ENCODE measurements around the gene TCTN2. TPM values are rescaled to one million over a fixed set of nuclear protein-coding genes. Genes with fewer than 3 reads are reported as not detected.
A peak's percentile ranks its signal among the peaks of the same experiment; 100 is the strongest.

Gene TCTN2
- total and polyA plus RNA-seq, 10 of the 15 experiments (the other 5 are each of a cell fraction or from before 2014, with no cell fraction given) = 0.55 to 5.5 (median 3.3) TPM

DNA sequence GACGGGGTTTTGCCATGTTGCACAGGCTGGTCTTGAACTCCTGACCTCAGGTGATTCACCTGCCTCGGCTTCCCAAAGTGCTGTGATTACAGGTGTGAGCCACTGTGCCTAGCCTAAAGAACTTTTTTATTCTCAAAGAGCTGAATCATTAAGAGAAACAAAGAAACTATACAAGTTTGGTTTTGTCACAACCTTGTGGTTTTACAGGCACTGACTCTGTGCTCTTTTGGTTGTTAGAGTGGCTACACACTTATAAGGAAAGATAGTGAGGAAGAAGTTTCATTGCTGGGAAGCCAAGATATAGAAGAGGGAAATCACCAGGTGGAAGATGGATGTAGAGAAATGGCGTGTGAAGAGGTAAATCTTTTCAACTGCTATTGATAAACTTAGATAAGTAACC, 81.1 kb downstream of the TCTN2 start:
- Histone ChIP-seq H3K36me3 (ENCODE audit: control insufficient read depth in 2 of 2, insufficient read depth in 2 of 2, low read length in 1 of 2) (peaks cover 6 to 25% of the 10 kb centered on the region in 2 experiments), H3K4me1 (ENCODE audit: control insufficient read depth, insufficient read depth, low read length) (no peaks in the 10 kb centered on the region; the same call in 1 of the 2 replicates), H3K27me3 (replicated peaks in 1 of 2; ENCODE audit: control insufficient read depth in 2 of 2, insufficient read depth in 2 of 2, low read length in 1 of 2) (no peaks in the 10 kb centered on the region), H3K4me3 (no peak overlapping the region), H3K27ac (ENCODE audit: control insufficient read depth, insufficient read depth) (no peak overlapping the region), H3K9ac (ENCODE audit: control insufficient read depth, insufficient read depth, low read length) (no peak overlapping the region), H3K4me2 (ENCODE audit: control insufficient read depth, insufficient read depth) (no peak overlapping the region), H3K9me3 (replicated peaks; ENCODE audit: control insufficient read depth, insufficient read depth, low read length) (no peaks in the 10 kb centered on the region), H4K20me1 (ENCODE audit: control insufficient read depth, insufficient read depth) (no peaks in the 10 kb centered on the region), H3K79me2 (ENCODE audit: control insufficient read depth, insufficient read depth, low read length) (no peaks in the 10 kb centered on the region), H2AFZ (ENCODE audit: control insufficient read depth, low read depth, low read length) (no peak overlapping the region)
- no peak for DNase-seq (ENCODE audit: low read depth, low spot score)
- SMC1A ChIA-PET (ENCODE audit: uncharacterized antibody, unreplicated experiment) = interaction anchor here (1.2 kb wide), 1 partner anchor 56 kb away, joined by 3 read pairs; no protein-coding TSS in a partner anchor
- 96% methylated on average over 3 of the region's 3 CpGs for WGBS (ENCODE audit: insufficient coverage, insufficient replicate concordance, low lambda C conversion rate, missing lambda C conversion rate)
- in situ Hi-C loops (cut with MboI) = no loop called here
- intact Hi-C loops (cut with micrococcal nuclease; ENCODE audit: unreplicated experiment) = no loop called here
- ATAC-seq = no peak
- POLR2A ChIA-PET = no interaction called here
- CTCF ChIA-PET = no interaction called here
- RAD21 ChIA-PET (ENCODE audit: unreplicated experiment) = no interaction called here
- TF ChIP-seq RUNX3 (IDR thresholded peaks at IDR 0.05; ENCODE audit: low read length) (peak; percentile 32; the same call in 1 of the 2 replicates), RAD51 (IDR thresholded peaks at IDR 0.05) (no peak)
- no peak for FAIRE-seq
- BruUV-seq (replicated peaks) = no TSS peak

DNA sequence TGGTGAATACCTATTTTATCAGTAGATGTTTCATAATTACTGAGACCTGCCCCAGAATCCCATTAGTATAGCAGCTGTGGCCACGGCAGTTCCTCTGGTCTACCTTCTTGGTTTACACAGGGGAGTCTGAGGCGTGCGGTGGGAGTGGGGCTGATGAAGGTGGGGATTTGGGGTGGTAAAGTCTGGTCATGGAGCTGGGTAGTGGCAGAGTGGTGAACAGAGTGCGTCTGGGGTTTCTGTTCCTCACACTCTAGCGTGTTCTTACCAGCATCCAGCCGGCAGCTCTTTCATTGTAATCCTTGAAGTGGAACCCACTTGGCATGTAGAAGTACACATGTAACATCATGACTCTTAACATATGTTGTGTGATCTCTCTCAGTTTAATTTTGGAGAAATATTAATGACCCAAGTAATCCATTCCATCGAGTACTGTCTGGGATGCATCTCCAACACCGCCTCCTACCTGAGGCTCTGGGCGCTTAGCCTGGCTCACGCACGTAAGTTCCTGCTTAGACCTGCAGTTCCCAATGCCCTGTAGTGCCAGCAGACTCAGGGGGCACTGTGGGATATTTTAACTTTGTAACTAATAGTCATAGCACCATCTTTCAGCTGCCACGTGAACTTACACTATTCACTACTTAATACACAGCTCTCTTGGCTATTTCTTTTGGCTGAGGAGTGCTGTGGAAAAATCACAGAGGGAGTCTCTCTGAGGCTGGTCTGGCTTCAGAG, 83.3 kb downstream of the TCTN2 start:
- peak; percentile 76 for ATAC-seq
- H3K36me3 ChIP-seq (ENCODE audit: control insufficient read depth in 2 of 2, insufficient read depth in 2 of 2, low read length in 1 of 2) = peaks cover 4 to 22% of the 10 kb centered on the region in 2 experiments

More for the DNA sequence above, 83.3 kb downstream of the TCTN2 start:
- no peak overlapping the region for H2AFZ ChIP-seq (ENCODE audit: control insufficient read depth, low read depth, low read length)
- H3K4me1 ChIP-seq (ENCODE audit: control insufficient read depth, insufficient read depth, low read length) = no peaks in the 10 kb centered on the region; the same call in 1 of the 2 replicates
- H3K79me2 ChIP-seq (ENCODE audit: control insufficient read depth, insufficient read depth, low read length) = no peaks in the 10 kb centered on the region
- DNase-seq (ENCODE audit: low read depth, low spot score) (peak; percentile 17), FAIRE-seq (no peak)
- SMC1A ChIA-PET (ENCODE audit: uncharacterized antibody, unreplicated experiment) = no interaction called here
- CTCF ChIA-PET = interaction anchor here (0.7 kb wide), 1 partner anchor 281 kb away, joined by 3 read pairs; no protein-coding TSS in a partner anchor
- in situ Hi-C loops (cut with MboI) (no loop called here), intact Hi-C loops (cut with micrococcal nuclease; ENCODE audit: unreplicated experiment) (no loop called here)
- TF ChIP-seq ATF7 (IDR thresholded peaks at IDR 0.05; ENCODE audit: low read depth) = no peak
- no peak for TF ChIP-seq TARDBP (IDR thresholded peaks at IDR 0.05; ENCODE audit: borderline replicate concordance)
- TF ChIP-seq, protein P1, sequence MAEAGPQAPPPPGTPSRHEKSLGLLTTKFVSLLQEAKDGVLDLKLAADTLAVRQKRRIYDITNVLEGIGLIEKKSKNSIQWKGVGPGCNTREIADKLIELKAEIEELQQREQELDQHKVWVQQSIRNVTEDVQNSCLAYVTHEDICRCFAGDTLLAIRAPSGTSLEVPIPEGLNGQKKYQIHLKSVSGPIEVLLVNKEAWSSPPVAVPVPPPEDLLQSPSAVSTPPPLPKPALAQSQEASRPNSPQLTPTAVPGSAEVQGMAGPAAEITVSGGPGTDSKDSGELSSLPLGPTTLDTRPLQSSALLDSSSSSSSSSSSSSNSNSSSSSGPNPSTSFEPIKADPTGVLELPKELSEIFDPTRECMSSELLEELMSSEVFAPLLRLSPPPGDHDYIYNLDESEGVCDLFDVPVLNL (IDR thresholded peaks at IDR 0.05; ENCODE audit: low read depth, low read length) = no peak
- peak; percentile 64; the same call in 1 of the 2 replicates for TF ChIP-seq SPI1 (IDR thresholded peaks at IDR 0.05; ENCODE audit: borderline replicate concordance, insufficient read depth, low read depth, low read length)
- H4K20me1 ChIP-seq (ENCODE audit: control insufficient read depth, insufficient read depth) = no peaks in the 10 kb centered on the region
- H3K27ac ChIP-seq (ENCODE audit: control insufficient read depth, insufficient read depth) = no peak overlapping the region
- no peak overlapping the region for H3K4me3 ChIP-seq
- RAD21 ChIA-PET (ENCODE audit: unreplicated experiment) = no interaction called here
- no TSS peak for BruUV-seq (replicated peaks)
- H3K27me3 ChIP-seq (replicated peaks in 1 of 2; ENCODE audit: control insufficient read depth in 2 of 2, insufficient read depth in 2 of 2, low read length in 1 of 2) = no peaks in the 10 kb centered on the region
- no peak overlapping the region for H3K4me2 ChIP-seq (ENCODE audit: control insufficient read depth, insufficient read depth)
- no peaks in the 10 kb centered on the region for H3K9me3 ChIP-seq (replicated peaks; ENCODE audit: control insufficient read depth, insufficient read depth, low read length)
- no peak overlapping the region for H3K9ac ChIP-seq (ENCODE audit: control insufficient read depth, insufficient read depth, low read length)
- POLR2A ChIA-PET = no interaction called here
- 96% methylated on average over 11 of the region's 12 CpGs for WGBS (ENCODE audit: insufficient coverage, insufficient replicate concordance, low lambda C conversion rate, missing lambda C conversion rate)
